SK-N-SH (cell line): Measurements from ENCODE around the gene RASA3. TPM values are rescaled to one million over a fixed set of nuclear protein-coding genes. Genes with fewer than 3 reads are reported as not detected.

Source experiments
- CTCF ChIA-PET: fragments of 300-600, 350-600 bp; formaldehyde crosslinking; extraction: SDS; loops from one replicate; lab custom pipeline; 2021; lab: Yijun Ruan, JAX
- POLR2A ChIA-PET: fragments of 350-600 bp; sonication (Branson Sonifier 250); formaldehyde crosslinking; extraction: SDS; loops from one replicate; lab custom pipeline; 2020; ENCODE audit warnings: antibody characterized with exemption, inconsistent platforms; lab: Yijun Ruan, JAX
- DNase-seq: peaks from one replicate; pipeline ENCODE4 v3.0.0; 2012
- H2AFZ ChIP-seq: fragments of 200-600 bp; sonication (generic); 2 replicates; pipeline ENCODE4 v1.8.1; 2016; ENCODE audit warnings: antibody characterized with exemption, mild to moderate bottlenecking, low read depth
- H3F3A ChIP-seq: fragments of 200-600 bp; sonication (generic); replicated peaks from 2 replicates; pipeline ENCODE3; 2016; ENCODE audit warnings: antibody characterized with exemption, mild to moderate bottlenecking; ENCODE audit not compliant: insufficient read depth
- H3K27ac ChIP-seq, 2 experiments: fragments of 200-500 bp in 1 of 2; fragments of 200-600 bp in 1 of 2; sonication (Bioruptor generic) in 1 of 2; sonication (generic), shearing (Covaris generic) in 1 of 2; 2 replicates each; pipeline versions ENCODE4 v1.5.1 to v1.6.1; 2014 to 2016; ENCODE audit warnings: low read depth in 2 of 2, inconsistent platforms in 1 of 2, low read length in 1 of 2, mild to moderate bottlenecking in 1 of 2, mixed read lengths in 1 of 2
- H3K27me3 ChIP-seq: fragments of 200-600 bp; sonication (generic), shearing (Covaris generic); 2 replicates; pipeline ENCODE4 v1.6.1; 2016; ENCODE audit warnings: mixed run types; ENCODE audit not compliant: insufficient read depth
- H3K36me3 ChIP-seq, 2 experiments: fragments of 200-500 bp in 1 of 2; fragments of 200-600 bp in 1 of 2; sonication (Bioruptor generic) in 1 of 2; sonication (generic) in 1 of 2; replicated peaks in 1 of 2; 2 replicates each; pipeline versions ENCODE3 to v1.5.1; 2014 to 2016; ENCODE audit warnings: low read length in 1 of 2, mild to moderate bottlenecking in 1 of 2; ENCODE audit not compliant: insufficient read depth in 2 of 2, control insufficient read depth in 1 of 2
- H3K4me1 ChIP-seq, 2 experiments: fragments of 200-500 bp in 1 of 2; fragments of 200-600 bp in 1 of 2; sonication (Bioruptor generic) in 1 of 2; sonication (generic), shearing (Covaris generic) in 1 of 2; 2 replicates each; pipeline versions ENCODE4 v1.5.1 to v1.6.1; 2014 to 2016; ENCODE audit warnings: low read depth in 1 of 2, low read length in 1 of 2, mixed run types in 1 of 2; ENCODE audit not compliant: insufficient read depth in 2 of 2, control insufficient read depth in 1 of 2
- H3K4me2 ChIP-seq: fragments of 200-600 bp; sonication (generic), shearing (Covaris generic); 2 replicates; pipeline ENCODE4 v1.6.1; 2017; ENCODE audit warnings: mixed run types
- H3K4me3 ChIP-seq, 2 experiments: fragments of 200-500 bp in 1 of 2; fragments of 200-600 bp in 1 of 2; sonication (Bioruptor generic) in 1 of 2; sonication (generic), shearing (Covaris generic) in 1 of 2; 2 replicates each; pipeline versions ENCODE4 v1.5.1 to v1.8.1; 2014 to 2016; ENCODE audit warnings: low read depth in 2 of 2, inconsistent platforms in 1 of 2, low read length in 1 of 2, mild to moderate bottlenecking in 1 of 2, mixed read lengths in 1 of 2, moderate library complexity in 1 of 2
- H3K79me2 ChIP-seq: fragments of 200-600 bp; sonication (generic); 2 replicates; pipeline ENCODE4 v1.8.1; 2017; ENCODE audit warnings: mild to moderate bottlenecking; ENCODE audit not compliant: insufficient read depth
- H3K9ac ChIP-seq: fragments of 200-600 bp; sonication (generic); 2 replicates; pipeline ENCODE4 v1.6.1; 2017; ENCODE audit warnings: mixed run types
- H3K9me2 ChIP-seq: fragments of 200-600 bp; sonication (generic); 2 replicates; pipeline ENCODE4 v1.6.1; 2017; ENCODE audit warnings: mixed run types
- H3K9me3 ChIP-seq: fragments of 200-600 bp; sonication (generic); 2 replicates; pipeline ENCODE4 v1.6.1; 2017; ENCODE audit warnings: mixed run types, mild to moderate bottlenecking, moderate library complexity
- H4K20me1 ChIP-seq: fragments of 200-600 bp; sonication (generic); 2 replicates; pipeline ENCODE4 v1.6.1; 2017; ENCODE audit warnings: mild to moderate bottlenecking, mixed run types; ENCODE audit not compliant: insufficient read depth
- EP300 ChIP-seq, 2 experiments: IDR thresholded peaks; 2 replicates each; pipeline versions ENCODE4 v1.4.0 to v1.6.1; 2012; ENCODE audit warnings: borderline replicate concordance in 1 of 2, low read depth in 1 of 2, low read length in 1 of 2
- FOSL2 ChIP-seq: IDR thresholded peaks from 2 replicates; pipeline ENCODE4 v1.4.0; 2012; ENCODE audit warnings: low read depth, mild to moderate bottlenecking, moderate library complexity, borderline replicate concordance
- FOXJ3 ChIP-seq: sonication (generic); formaldehyde crosslinking; IDR thresholded peaks from 2 replicates; pipeline ENCODE4 v1.5.1; 2020; ENCODE audit warnings: mild to moderate bottlenecking, missing genetic modification reagents
- FOXM1 ChIP-seq: IDR thresholded peaks from 2 replicates; pipeline ENCODE4 v1.4.0; 2012; ENCODE audit warnings: low read depth, mild to moderate bottlenecking
- GABPA ChIP-seq: IDR thresholded peaks from 2 replicates; pipeline ENCODE4 v1.4.0; 2012; ENCODE audit warnings: low read depth, mild to moderate bottlenecking
- JUND ChIP-seq: IDR thresholded peaks from 2 replicates; pipeline ENCODE4 v1.4.0; 2012
- MAX ChIP-seq: IDR thresholded peaks from 2 replicates; pipeline ENCODE4 v1.4.0; 2012; ENCODE audit warnings: low read depth
- MEF2A ChIP-seq: IDR thresholded peaks from 2 replicates; pipeline ENCODE4 v1.4.0; 2012; ENCODE audit warnings: low read depth, borderline replicate concordance
- NRF1 ChIP-seq: IDR thresholded peaks from 2 replicates; pipeline ENCODE4 v1.6.1; 2012; ENCODE audit warnings: low read depth, mild to moderate bottlenecking, low read length
- RAD21 ChIP-seq: IDR thresholded peaks from 2 replicates; pipeline ENCODE4 v1.6.1; 2012; ENCODE audit warnings: mild to moderate bottlenecking, low read length
- RCOR1 ChIP-seq: fragments of 150-350 bp; IDR thresholded peaks from 2 replicates; pipeline ENCODE4 v1.6.1; 2017; ENCODE audit warnings: antibody characterized with exemption, low read length
- RXRA ChIP-seq: IDR thresholded peaks from 2 replicates; pipeline ENCODE4 v1.4.0; 2012; ENCODE audit warnings: low read depth, mild to moderate bottlenecking, borderline replicate concordance
- SMC3 ChIP-seq: IDR thresholded peaks from 2 replicates; pipeline ENCODE4 v1.6.1; 2012; ENCODE audit warnings: low read depth, low read length, improper control_type of control experiment
- TCF12 ChIP-seq: IDR thresholded peaks from 2 replicates; pipeline ENCODE4 v1.4.0; 2012
- TEAD4 ChIP-seq: IDR thresholded peaks from 2 replicates; pipeline ENCODE4 v1.4.0; 2012; ENCODE audit warnings: mild to moderate bottlenecking, borderline replicate concordance; ENCODE audit not compliant: insufficient read depth
- WGBS: methylation state at CpG from one replicate; pipeline ENCODE4 v1.1.6; 2017; ENCODE audit warnings: low lambda C conversion rate; 5-methylcytosine and 5-hydroxymethylcytosine counted together
- polyA plus RNA-seq, 3 experiments: library from polyadenylated mRNA; depleted of rRNA; stranded (reverse); fragments of >200 nt; gene quantifications; 2 replicates each; pipeline ENCODE4 v1.2.3, GENCODE V29; 2012
- TF ChIP-seq, protein P1 (sequence below): IDR thresholded peaks from 2 replicates; pipeline ENCODE4 v1.6.1; 2012; ENCODE audit warnings: mild to moderate bottlenecking, low read depth, low read length, moderate library complexity
- TF ChIP-seq, protein P2 (sequence below): fragments of 200-600 bp; sonication (generic); IDR thresholded peaks from 2 replicates; pipeline ENCODE4 v1.6.1; 2017; ENCODE audit warnings: antibody characterized with exemption, mild to moderate bottlenecking, moderate library complexity
- TF ChIP-seq, protein P3 (sequence below): IDR thresholded peaks from 2 replicates; pipeline ENCODE4 v1.4.0; 2012; ENCODE audit warnings: low read depth, borderline replicate concordance
- TF ChIP-seq, protein P4 (sequence below): fragments of 150-350 bp; IDR thresholded peaks from 2 replicates; pipeline ENCODE4 v1.6.1; 2016; ENCODE audit warnings: mild to moderate bottlenecking, low read depth, low read length

RASA3 gene
- polyA plus RNA-seq, 1 of the 3 experiments (the other 2 are of a cell fraction) = 25.1 TPM

- TF ChIP-seq, protein P1, sequence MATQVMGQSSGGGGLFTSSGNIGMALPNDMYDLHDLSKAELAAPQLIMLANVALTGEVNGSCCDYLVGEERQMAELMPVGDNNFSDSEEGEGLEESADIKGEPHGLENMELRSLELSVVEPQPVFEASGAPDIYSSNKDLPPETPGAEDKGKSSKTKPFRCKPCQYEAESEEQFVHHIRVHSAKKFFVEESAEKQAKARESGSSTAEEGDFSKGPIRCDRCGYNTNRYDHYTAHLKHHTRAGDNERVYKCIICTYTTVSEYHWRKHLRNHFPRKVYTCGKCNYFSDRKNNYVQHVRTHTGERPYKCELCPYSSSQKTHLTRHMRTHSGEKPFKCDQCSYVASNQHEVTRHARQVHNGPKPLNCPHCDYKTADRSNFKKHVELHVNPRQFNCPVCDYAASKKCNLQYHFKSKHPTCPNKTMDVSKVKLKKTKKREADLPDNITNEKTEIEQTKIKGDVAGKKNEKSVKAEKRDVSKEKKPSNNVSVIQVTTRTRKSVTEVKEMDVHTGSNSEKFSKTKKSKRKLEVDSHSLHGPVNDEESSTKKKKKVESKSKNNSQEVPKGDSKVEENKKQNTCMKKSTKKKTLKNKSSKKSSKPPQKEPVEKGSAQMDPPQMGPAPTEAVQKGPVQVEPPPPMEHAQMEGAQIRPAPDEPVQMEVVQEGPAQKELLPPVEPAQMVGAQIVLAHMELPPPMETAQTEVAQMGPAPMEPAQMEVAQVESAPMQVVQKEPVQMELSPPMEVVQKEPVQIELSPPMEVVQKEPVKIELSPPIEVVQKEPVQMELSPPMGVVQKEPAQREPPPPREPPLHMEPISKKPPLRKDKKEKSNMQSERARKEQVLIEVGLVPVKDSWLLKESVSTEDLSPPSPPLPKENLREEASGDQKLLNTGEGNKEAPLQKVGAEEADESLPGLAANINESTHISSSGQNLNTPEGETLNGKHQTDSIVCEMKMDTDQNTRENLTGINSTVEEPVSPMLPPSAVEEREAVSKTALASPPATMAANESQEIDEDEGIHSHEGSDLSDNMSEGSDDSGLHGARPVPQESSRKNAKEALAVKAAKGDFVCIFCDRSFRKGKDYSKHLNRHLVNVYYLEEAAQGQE = no peak
- TF ChIP-seq, protein P2, sequence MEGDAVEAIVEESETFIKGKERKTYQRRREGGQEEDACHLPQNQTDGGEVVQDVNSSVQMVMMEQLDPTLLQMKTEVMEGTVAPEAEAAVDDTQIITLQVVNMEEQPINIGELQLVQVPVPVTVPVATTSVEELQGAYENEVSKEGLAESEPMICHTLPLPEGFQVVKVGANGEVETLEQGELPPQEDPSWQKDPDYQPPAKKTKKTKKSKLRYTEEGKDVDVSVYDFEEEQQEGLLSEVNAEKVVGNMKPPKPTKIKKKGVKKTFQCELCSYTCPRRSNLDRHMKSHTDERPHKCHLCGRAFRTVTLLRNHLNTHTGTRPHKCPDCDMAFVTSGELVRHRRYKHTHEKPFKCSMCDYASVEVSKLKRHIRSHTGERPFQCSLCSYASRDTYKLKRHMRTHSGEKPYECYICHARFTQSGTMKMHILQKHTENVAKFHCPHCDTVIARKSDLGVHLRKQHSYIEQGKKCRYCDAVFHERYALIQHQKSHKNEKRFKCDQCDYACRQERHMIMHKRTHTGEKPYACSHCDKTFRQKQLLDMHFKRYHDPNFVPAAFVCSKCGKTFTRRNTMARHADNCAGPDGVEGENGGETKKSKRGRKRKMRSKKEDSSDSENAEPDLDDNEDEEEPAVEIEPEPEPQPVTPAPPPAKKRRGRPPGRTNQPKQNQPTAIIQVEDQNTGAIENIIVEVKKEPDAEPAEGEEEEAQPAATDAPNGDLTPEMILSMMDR = no peak
- TF ChIP-seq MEF2A = no peak
- no peak for TF ChIP-seq RXRA
- TF ChIP-seq GABPA = no peak
- TF ChIP-seq, protein P3, sequence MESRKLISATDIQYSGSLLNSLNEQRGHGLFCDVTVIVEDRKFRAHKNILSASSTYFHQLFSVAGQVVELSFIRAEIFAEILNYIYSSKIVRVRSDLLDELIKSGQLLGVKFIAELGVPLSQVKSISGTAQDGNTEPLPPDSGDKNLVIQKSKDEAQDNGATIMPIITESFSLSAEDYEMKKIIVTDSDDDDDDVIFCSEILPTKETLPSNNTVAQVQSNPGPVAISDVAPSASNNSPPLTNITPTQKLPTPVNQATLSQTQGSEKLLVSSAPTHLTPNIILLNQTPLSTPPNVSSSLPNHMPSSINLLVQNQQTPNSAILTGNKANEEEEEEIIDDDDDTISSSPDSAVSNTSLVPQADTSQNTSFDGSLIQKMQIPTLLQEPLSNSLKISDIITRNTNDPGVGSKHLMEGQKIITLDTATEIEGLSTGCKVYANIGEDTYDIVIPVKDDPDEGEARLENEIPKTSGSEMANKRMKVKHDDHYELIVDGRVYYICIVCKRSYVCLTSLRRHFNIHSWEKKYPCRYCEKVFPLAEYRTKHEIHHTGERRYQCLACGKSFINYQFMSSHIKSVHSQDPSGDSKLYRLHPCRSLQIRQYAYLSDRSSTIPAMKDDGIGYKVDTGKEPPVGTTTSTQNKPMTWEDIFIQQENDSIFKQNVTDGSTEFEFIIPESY = no peak
- TF ChIP-seq NRF1 = no peak
Measured at GRCh38 chr13:114010401-114011101, 121.9 kb downstream of the RASA3 start (continued).

GRCh38 chr13:114009590-114010400 lies 122.6 kb downstream of the RASA3 start:
- no peak overlapping the region for H3K9ac ChIP-seq
- peaks cover 12 to 22% of the 10 kb centered on the region in 2 experiments for H3K36me3 ChIP-seq
- no peak overlapping the region for H3K27ac ChIP-seq
- POLR2A ChIA-PET = no interaction called here
- no peak overlapping the region for H2AFZ ChIP-seq
- H3K79me2 ChIP-seq = no peaks in the 10 kb centered on the region
- no peaks in the 10 kb centered on the region for H3K9me3 ChIP-seq
- WGBS = 93% methylated on average over 21 of the region's 31 CpGs
- H3F3A ChIP-seq = no peaks in the 10 kb centered on the region
- H3K4me2 ChIP-seq = no peak overlapping the region
- no peaks in the 10 kb centered on the region for H3K27me3 ChIP-seq
- H4K20me1 ChIP-seq = no peaks in the 10 kb centered on the region
- no peak for DNase-seq
- H3K4me1 ChIP-seq = no peaks in the 10 kb centered on the region
- no peak overlapping the region for H3K4me3 ChIP-seq
- CTCF ChIA-PET = no interaction called here
- no peaks in the 10 kb centered on the region for H3K9me2 ChIP-seq
- TF ChIP-seq, protein P4, sequence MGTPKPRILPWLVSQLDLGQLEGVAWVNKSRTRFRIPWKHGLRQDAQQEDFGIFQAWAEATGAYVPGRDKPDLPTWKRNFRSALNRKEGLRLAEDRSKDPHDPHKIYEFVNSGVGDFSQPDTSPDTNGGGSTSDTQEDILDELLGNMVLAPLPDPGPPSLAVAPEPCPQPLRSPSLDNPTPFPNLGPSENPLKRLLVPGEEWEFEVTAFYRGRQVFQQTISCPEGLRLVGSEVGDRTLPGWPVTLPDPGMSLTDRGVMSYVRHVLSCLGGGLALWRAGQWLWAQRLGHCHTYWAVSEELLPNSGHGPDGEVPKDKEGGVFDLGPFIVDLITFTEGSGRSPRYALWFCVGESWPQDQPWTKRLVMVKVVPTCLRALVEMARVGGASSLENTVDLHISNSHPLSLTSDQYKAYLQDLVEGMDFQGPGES = no peak
- TF ChIP-seq, protein P3 = no peak
- no peak for TF ChIP-seq FOXJ3 (CRISPR knock-in tag)
- TF ChIP-seq RXRA = no peak
- TF ChIP-seq RAD21 = no peak
- no peak for TF ChIP-seq TEAD4
- TF ChIP-seq RCOR1 = no peak
- no peak for TF ChIP-seq JUND
- TF ChIP-seq MEF2A = no peak
- no peak for TF ChIP-seq TCF12
- TF ChIP-seq FOXM1 = no peak
- no peak for TF ChIP-seq MAX
- no peak for TF ChIP-seq FOSL2
- TF ChIP-seq EP300 (IDR thresholded peaks at IDR 0.05; ENCODE audit: borderline replicate concordance in 1 of 2, low read depth in 1 of 2, low read length in 1 of 2) = no peak
- no peak for TF ChIP-seq SMC3
